Stimulated activated CD4-positive, alpha-beta T cell treated with anti-CD3 and anti-CD28 coated beads, Interleukin-4, amount 100 ng/mL, for 4 hours (primary cell): ENCODE measurements around the gene FAM161B.
"Not testable (repeated sequence)": the region's sequence is repeated elsewhere in the genome, so short reads cannot be mapped to it uniquely, and the experiment has no call there.

Experiments
- DNase-seq, 2 experiments: peaks; one replicate each; pipeline ENCODE4 v3.0.0-alpha.2; 2020

The FAM161B gene, protein sequence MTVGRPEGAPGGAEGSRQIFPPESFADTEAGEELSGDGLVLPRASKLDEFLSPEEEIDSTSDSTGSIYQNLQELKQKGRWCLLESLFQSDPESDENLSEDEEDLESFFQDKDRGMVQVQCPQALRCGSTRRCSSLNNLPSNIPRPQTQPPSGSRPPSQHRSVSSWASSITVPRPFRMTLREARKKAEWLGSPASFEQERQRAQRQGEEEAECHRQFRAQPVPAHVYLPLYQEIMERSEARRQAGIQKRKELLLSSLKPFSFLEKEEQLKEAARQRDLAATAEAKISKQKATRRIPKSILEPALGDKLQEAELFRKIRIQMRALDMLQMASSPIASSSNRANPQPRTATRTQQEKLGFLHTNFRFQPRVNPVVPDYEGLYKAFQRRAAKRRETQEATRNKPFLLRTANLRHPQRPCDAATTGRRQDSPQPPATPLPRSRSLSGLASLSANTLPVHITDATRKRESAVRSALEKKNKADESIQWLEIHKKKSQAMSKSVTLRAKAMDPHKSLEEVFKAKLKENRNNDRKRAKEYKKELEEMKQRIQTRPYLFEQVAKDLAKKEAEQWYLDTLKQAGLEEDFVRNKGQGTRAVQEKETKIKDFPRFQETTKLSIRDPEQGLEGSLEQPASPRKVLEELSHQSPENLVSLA

DNA sequence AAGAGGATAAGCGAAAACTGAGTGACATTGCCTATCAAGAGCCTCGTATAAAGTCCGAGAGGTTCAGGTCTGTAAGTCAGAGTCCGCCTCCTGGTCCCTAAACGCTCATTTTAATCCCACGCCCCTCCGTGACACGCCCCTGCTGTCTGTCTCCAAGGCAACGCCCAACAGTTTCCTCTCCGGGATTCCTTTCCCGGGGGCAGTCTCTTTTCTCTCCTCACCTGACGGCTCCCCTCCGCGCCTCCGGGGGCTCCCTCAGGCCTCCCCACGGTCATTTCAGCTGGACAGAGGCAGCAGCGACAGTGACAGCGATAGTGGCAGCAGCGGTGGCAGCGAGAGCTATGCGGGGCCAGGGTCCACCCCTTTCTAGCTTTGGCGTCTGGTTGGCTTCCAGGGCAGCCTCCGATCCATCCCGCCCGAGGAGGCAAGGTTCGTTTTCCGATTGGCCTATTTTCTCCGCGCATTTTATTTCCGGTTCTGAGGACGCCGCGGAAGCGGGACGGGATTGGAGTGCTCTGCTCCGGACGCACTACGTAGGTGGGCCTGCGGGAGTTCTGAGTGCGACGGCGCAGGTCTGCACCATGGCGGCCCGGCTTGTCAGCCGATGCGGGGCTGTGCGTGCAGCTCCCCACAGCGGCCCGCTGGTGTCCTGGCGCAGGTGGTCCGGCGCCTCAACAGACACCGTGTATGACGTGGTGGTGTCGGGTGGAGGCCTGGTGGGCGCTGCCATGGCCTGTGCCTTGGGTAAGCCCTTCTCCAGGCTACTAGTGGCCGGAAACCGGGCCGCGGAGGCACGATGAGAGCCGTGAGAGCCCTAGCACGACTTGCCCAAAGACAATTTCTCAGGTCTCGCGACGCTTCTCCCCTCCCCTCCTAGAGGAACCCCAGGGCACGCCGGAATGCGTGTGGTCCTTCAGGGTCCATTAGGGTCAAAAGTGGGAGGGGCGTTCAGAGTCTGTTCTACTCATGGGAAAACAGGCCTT, at the start of gene FAM161B, which contains the start of gene COQ6:
FAM161B (minus strand) TSS at position 343 of the 983 bp plus-strand sequence; CDS start at position 275, 68 bp downstream.
COQ6 (plus strand) TSS at position 551 of the 983 bp plus-strand sequence; CDS start at position 582, 31 bp downstream.
- DNase-seq, result peak; percentile 82 to 85

DNA sequence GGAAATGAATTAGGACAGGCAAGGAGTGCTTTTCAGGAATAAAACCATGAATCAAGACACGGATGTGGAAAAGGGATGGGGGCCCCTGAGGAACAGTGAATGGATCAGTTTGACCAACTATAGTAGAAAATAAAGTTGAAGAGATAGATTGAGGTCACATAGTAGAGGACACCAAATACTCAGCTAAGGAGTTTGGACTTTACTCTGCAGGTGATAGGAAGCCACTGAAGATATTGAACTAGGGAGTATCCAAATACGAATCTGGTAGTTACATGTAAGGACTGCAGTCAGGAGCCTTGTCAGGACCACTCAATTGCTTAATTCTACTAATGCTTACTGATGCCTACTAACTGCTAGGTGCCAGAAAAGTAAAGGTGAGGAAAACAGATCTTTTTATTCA, 48.8 kb upstream of the FAM161B start:
- DNase-seq, result no peak

DNA sequence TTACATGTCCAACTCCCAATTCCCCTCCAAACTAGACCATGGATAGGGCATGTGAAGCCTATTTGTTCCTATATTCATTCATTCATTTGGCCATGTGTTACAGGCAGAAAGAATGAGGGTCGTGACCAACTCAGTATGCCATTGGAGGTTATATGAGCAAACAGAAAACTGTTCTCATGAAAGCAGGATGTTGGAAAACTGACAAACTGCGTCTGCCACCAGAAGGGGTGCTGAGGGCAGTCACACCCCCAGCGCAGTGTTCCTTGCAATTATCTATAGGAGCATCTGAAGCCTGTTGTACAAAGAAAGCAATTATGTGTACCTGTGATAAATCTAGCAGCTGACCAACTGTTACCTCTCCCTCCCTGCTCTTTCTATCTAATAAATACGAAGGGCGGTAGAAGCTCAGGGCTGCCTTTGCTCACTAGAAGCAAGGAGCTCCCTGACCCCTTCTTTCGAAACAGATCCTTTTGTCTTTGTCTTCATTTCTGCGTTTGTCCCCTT, 48.1 kb upstream of the FAM161B start:
- DNase-seq, result no peak

DNA sequence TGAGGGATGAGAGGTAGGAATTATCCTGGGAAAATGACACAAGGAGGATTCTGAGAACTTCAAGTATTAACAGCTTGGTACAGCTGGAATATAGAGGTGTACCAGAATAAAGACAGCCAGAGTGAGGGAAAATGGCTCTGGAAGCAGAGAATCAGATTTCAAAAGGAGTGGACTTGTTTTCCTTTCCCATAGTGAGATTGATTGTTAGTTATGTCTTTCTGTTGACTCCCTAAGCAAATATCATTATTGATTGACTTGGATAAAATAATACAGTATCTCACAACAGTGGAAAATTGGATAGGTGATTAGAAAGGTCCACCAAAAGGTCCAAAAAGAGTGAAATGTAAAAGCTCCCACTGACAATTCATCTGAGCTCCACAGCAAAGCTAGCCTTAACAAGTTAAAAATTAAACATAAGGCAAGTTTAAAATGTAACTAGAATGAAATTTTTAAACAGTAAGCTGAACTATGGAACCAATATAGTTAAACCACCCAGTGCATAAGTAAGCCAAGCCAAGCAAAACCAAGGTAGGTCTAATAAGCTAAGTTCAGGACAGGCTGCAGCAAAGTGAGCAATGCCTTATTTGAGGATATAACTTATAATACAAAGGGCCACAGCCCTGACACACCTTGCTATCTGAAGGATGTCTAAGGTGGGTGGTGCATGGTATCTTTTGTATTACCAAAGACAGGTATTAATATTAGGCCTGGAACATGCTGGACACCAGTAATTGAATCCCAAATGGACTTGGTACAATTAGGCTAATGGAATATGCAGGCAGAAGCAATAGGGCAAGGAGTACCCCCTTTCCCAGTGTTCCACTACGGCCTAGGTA, 47.4 kb upstream of the FAM161B start:
- DNase-seq, result no peak

DNA sequence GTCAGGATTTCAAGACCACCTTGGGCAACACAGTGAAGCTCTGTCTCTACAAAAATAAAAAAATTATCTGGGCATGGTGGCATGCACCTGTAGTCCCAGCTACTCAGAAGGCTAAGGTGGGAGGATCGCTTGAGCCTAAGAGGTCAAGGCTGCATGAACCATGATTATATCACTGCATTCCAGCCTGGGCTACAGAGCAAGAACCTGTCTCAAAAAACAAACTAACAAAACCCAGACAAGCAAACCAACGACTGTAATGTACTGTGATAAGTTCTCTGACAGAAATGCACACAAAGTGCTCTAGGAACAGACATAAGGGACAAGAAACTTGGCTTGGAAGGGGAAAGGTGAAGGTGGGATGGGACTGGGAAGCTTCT, 46.8 kb upstream of the FAM161B start:
- no peak for DNase-seq

DNA sequence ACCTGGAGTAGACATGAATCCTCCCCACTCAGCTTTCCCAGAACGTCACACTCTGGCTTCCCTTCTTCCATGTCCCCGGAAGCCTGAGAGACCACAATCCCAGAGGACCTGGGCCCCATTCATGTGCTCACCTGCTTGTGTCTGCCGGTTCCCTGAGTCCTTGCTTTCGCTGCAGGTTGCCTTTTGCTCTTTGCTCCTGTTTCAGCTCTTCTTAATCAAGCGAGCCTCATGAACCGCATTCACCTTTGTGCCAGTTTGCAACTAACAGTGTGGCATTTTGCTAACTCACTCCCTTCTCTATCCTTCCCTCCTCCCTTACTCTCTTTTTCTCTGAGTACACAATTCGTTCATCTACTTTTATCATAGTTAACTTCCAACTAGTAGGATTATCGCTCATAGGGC, 46.1 kb upstream of the FAM161B start:
- DNase-seq, result no peak

DNA sequence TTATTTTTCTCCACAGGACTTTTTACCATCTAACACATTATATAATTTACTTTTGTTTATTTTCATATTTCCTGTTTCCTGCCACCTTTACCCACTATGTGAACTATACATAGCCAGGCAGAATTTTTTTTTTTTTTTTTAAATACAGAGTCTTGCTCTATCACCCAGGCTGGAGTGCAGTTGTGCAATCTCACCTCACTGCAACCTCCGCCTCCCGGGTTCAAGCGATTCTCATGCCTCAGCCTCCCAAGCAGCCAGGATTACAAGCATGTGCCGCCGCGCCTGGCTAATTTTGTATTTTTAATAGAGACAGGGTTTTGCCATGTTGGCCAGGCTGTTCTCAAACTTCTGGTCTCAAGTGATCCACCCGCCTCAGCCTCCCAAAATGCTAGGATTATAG, 45.0 kb upstream of the FAM161B start:
- DNase-seq, result not testable (repeated sequence)

DNA sequence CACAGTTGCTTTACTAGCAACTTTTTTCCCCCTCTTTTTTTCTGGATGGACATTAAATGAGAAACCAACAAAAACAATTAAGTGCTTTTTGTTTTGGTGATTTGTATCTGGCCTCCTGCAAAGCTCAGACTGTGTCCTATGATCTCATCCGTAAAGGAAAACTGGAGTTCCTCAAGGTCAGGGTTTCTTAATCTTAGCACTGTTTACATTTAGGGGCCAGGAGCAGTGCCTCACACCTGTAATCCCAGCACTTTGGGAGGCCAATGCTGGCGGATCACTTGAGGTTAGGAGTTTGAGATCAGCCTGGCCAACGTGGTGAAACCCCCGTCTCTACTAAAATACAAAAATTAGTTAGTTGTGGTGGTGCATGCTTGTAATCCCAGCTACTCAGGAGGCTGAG, 41.2 kb upstream of the FAM161B start:
- no peak for DNase-seq

DNA sequence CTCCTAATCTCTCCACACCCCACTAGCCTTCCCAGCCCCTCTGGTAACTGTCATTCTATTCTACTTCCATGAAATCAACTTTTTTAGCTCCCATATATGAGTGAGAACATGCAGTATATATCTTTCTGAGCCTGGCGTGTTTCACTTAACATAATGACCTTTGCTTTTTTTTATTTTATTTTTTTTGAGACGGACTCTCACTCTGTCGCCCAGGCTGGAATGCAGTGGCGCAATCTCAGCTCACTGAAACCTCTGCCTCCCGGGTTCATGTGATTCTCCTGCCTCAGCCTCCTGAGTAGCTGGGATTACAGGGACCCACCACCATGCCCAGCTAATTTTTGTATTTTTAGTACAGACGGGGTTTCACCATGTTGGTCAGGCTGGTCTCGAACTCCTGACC, 38.8 kb upstream of the FAM161B start:
- not testable (repeated sequence) for DNase-seq

DNA sequence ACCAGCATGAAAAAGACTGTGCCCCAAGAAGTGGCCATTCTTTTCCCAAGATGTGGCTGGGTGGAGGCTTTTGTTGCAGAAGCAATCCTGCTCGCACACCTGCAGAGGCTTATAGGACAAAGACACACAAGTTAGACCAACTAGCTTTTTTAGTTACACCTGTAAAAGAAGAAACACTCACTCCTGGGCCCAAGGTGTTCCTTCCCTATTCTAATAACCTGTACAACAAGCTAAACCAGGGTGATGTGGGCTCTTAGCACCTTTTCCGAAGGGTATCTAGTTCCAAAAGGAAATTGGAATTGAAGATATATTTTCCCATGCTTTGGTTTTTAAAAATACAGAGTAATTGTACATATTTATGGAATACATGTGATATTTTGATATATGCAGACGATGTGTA, 38.2 kb upstream of the FAM161B start:
- no peak for DNase-seq

DNA sequence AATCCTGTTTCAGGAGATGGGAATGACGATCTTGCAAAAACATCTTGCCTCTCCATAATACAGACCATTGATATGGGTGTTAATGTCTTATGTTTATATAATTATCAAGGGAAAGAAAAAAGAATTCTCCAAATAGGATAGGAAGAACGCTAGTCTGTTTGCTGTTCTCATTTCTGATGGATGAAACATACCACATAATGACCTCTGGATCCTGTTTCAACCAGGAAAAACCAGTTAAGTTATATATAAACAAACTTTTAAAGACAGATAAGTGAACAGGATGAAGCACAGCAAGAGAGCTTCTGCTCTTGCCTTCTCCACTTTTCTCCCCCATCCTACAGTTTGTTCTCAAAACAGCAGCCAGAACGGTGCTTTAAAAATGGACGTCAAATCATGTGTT, 28.0 kb upstream of the FAM161B start:
- DNase-seq, result no peak

DNA sequence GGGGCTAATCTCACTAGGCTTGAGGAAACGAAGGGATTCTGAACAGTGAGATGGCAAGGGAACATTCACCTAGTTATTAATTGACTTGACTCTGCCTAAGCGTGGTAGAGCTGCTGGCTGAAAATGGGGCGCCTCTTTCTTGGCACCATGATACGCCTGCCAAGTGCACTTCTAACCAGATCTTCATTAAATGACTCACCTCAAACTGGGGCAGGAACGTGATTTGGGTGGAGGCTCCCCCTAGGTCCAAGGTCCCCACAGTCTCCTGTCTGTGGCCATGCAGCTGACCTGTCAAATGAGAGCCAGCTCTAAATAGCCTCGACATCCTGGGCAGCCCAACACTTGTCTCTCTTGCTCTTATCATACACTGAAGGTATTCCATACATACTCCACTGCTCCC, 26.2 kb upstream of the FAM161B start:
- DNase-seq, result no peak

DNA sequence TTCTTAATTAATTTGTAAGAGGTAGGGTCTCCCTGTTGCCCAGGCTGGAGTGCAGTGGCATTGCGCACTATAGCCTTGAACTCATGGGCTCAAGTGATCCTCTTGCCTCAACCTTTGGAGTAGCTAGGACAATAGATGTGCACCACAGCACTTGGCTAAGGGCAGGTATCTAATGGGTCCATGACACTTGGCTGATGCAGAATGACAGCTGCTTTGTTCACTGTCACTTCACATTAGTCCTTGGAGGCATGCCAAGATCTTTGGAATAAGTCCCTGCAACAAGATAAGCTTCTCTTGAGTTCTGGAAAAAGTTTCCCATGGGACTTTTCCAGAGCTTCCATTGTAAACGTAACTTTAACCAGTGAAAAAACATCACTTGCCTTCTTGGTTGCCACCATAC, 23.6 kb upstream of the FAM161B start:
- no peak for DNase-seq

DNA sequence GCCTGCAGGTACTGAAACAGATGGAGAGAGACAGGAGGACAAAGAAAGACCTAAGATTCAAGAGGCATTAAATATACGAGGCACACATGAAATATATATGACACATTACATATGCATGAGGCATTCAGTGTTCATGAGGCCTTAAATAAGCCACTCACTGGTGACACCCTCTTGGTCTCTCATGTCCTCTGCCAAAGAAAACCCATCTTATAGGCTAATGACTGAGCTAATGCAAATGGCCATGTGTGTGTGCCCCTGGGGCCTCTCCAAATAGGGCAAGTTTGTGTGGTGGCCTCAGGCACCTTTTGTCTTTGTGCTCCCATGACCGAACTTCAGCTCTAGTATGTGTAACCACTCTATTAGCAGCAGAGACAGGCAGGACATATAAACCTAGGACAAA, 19.0 kb upstream of the FAM161B start:
- DNase-seq, result no peak

DNA sequence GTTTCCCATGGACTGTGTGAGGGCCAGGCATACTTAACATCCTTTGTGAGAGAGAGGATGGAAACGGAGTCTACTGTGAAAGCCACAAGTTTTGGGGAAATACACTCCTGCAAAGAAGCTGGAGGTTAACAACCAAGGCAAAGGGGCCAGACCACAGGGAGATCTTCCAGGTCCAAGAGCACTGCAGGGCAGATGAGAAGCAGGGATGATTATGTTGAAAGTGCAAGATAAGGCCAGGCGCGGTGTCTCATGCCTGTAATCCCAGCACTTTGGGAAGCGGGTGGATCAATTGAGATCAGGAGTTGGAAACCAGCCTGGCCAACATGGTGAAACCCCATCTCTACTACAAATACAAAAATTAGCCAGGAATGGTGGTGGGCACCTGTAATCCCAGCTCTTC, 15.3 kb upstream of the FAM161B start:
- DNase-seq, result no peak

DNA sequence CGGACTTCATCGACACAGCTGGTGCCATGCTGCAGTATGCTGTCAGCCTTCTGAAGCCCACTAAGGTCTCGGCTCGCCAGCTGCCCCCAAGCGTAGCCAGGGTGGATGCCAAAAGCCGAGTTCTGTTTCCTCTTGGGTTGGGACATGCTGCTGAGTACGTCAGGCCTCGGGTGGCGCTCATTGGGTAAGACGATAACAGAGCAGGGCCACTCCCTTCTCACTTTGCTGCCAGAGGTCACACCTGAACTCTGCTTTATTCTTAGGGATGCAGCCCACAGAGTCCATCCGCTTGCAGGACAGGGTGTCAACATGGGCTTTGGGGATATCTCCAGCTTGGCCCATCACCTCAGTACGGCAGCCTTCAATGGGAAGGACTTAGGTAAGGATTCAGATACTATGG, 11.3 kb upstream of the FAM161B start:
- DNase-seq, result no peak

DNA sequence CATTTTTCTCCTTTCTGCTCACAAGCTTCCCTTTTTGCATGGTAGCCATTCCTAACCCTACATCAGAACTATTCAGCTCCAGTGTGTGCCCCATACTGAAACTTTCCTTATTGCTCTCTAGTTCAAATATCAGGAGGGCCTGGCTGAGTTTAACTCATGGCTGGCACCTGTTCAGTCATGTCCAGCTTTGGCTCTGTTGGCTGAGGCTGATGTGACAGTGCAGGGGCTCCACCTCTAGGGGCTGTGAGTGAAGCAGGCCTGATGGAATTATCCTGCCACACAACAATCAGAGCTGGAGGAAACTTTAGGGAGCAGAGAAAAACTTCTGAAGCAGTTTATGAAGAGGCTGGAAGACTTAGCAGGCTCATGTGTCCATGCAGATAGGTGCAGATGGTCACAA, 8.7 kb upstream of the FAM161B start:
- DNase-seq, result no peak

DNA sequence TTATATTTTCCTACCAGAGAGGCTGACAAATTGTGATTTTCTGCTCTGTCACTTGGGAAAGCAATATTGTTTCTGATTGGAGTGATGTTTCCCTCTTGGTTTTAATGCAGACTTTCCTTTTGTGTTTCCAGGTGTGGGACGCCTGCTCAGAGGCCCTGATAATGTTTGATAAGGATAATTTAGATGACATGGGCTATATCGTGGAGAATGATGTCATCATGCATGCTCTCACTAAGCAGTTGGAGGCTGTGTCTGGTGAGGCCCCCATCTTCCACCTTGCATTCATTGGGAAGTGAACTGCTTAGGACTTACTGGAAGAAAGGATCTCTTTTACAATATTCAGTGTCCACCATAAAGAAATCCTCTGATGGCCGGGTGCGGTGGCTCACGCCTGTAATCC, 5.8 kb upstream of the FAM161B start:
- DNase-seq, result no peak

DNA sequence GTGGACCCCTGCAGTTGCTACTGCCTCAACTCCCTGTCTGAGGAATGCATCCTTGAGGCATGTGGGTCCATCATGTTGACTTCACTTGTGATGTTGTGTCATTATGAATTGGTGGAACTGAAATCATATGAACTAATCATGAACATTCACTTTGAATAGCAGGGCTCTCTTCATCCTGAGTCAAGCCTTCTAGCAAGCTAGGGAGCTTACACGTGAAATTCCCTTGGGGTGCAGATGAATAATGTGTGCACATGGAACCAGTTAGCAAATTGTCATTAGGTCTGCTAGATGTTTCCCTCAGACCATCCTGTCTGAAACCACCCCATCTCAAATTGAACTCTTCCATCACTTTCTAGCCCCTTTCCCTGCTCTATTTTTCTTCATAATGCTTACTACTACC, 3.8 kb upstream of the FAM161B start:
- no peak for DNase-seq

DNA sequence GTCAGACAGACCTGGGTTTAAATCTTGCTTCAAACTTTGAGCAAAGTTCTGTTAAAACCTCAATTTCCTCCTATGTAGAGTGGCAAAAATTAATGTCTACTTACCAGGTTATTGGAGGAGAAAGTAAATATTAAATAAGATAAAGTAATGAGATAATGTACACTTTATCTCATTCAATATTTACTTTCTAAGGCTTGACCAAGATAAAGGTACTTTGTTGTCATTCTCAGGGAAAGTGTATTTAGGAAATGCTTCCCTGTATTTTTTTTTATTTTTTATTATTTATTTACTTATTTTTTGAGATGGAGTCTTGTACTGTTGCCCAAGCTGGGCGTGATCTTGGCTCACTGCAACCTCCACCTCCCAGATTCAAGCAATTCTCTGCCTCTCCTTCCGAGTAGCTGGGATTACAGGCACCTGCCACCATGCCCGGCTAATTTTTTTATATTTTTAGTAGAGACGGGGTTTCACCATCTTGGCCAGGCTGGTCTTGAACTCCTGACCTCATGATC, 4.7 kb downstream of the FAM161B start:
- DNase-seq, result no peak

DNA sequence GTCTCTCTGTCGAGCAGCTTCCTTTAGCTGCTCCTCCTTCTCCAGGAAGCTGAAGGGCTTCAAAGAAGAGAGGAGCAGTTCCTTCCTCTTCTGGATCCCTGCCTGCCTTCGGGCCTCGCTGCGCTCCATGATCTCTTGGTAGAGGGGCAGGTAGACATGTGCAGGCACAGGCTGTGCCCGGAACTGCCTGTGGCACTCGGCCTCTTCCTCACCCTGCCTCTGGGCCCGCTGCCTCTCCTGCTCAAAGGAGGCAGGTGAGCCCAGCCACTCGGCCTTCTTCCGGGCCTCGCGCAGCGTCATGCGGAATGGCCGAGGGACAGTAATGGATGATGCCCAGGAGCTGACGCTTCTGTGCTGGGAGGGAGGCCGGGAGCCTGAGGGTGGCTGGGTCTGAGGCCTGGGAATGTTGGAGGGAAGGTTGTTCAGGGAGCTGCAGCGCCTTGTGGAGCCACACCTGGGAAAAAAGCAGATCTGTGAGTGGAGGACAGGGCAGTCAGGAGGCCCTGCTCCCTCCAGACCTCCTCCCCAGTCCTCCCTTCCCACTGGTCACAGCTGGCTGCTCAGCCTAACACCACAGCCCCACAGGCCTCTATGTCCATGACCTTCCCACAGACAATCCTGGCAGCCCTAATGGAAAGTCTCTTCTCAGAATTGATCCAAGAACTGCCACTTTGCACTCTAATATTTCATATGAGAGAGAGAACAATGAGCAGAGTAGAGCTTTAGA, 5.3 kb downstream of the FAM161B start:
- DNase-seq, result no peak
